IMR-90 (cell line): ENCODE results near the gene BEST1. TPM values are rescaled to one million over a fixed set of nuclear protein-coding genes. Genes with fewer than 3 reads are reported as not detected.

Experiments
- ATAC-seq: fragments of 200-7000 bp; cut with Tn5 transposase; 2 replicates; pipeline ENCODE4 v1.9.1; 2020; ENCODE audit warnings: low read depth, mild to moderate bottlenecking, moderate library complexity
- BruUV-seq: library from RNA; stranded (reverse); fragments of 400-500 nt; replicated peaks from 2 replicates; lab custom pipeline; 2021; lab: Mats Ljungman, UMichigan
- CTCF ChIA-PET: fragments of 300-600 bp; formaldehyde crosslinking; extraction: SDS; loops from one replicate; lab custom pipeline; 2021; ENCODE audit warnings: antibody characterized with exemption; lab: Yijun Ruan, JAX
- POLR2A ChIA-PET: fragments of 300-600 bp; sonication (Branson Sonifier 250); formaldehyde crosslinking; loops from one replicate; lab custom pipeline; 2022; ENCODE audit warnings: antibody characterized with exemption; ENCODE audit not compliant: unreplicated experiment; lab: Charles Lee
- DNase-seq: peaks from one replicate; pipeline ENCODE4 v3.0.0; 2013
- H2AFZ ChIP-seq: replicated peaks from 2 replicates; pipeline ENCODE3; 2013; ENCODE audit warnings: low read length, mild to moderate bottlenecking; ENCODE audit not compliant: poor library complexity
- H2AK5ac ChIP-seq: 2 replicates; pipeline ENCODE4 v1.6.1; 2013; ENCODE audit warnings: low read depth, low read length, inconsistent platforms
- H2AK9ac ChIP-seq: replicated peaks from 2 replicates; pipeline ENCODE3; 2013; ENCODE audit warnings: mild to moderate bottlenecking, low read depth, low read length, moderate library complexity; ENCODE audit not compliant: poor library complexity
- H2BK120ac ChIP-seq: 2 replicates; pipeline ENCODE4 v1.6.1; 2013; ENCODE audit warnings: low read depth, low read length, inconsistent platforms
- H2BK15ac ChIP-seq: 3 replicates; pipeline ENCODE4 v1.6.1; 2013; ENCODE audit warnings: low read depth, low read length, inconsistent platforms
- H2BK20ac ChIP-seq: 2 replicates; pipeline ENCODE4 v1.6.1; 2013; ENCODE audit warnings: low read depth, mild to moderate bottlenecking, inconsistent platforms, low read length, moderate library complexity
- H2BK5ac ChIP-seq: 2 replicates; pipeline ENCODE4 v1.6.1; 2013; ENCODE audit warnings: mild to moderate bottlenecking, low read depth, low read length, inconsistent platforms; ENCODE audit not compliant: poor library complexity, severe bottlenecking
- H3K14ac ChIP-seq: replicated peaks from 2 replicates; pipeline ENCODE4 v1.6.1; 2013; ENCODE audit warnings: low read depth, low read length, inconsistent platforms
- H3K18ac ChIP-seq: 2 replicates; pipeline ENCODE4 v1.6.1; 2013; ENCODE audit warnings: low read depth, low read length, control low read depth
- H3K23ac ChIP-seq: 2 replicates; pipeline ENCODE4 v1.6.1; 2013; ENCODE audit warnings: low read depth, low read length, inconsistent platforms
- H3K27ac ChIP-seq: 2 replicates; pipeline ENCODE4 v1.5.1; 2013; ENCODE audit warnings: mild to moderate bottlenecking, control low read depth, low read length; ENCODE audit not compliant: insufficient read depth
- H3K27me3 ChIP-seq: 2 replicates; pipeline ENCODE4 v1.6.1; 2013; ENCODE audit warnings: low read length; ENCODE audit not compliant: control insufficient read depth, insufficient read depth
- H3K36me3 ChIP-seq: 2 replicates; pipeline ENCODE4 v1.6.1; 2013; ENCODE audit warnings: low read length, mixed read lengths; ENCODE audit not compliant: control insufficient read depth, insufficient read depth
- H3K4ac ChIP-seq: 2 replicates; pipeline ENCODE4 v1.6.1; 2013; ENCODE audit warnings: low read depth, low read length, inconsistent platforms
- H3K4me1 ChIP-seq: 2 replicates; pipeline ENCODE4 v1.6.1; 2013; ENCODE audit warnings: low read length, mixed read lengths; ENCODE audit not compliant: control insufficient read depth, insufficient read depth
- H3K4me2 ChIP-seq: 2 replicates; pipeline ENCODE4 v1.6.1; 2013; ENCODE audit warnings: low read depth, mild to moderate bottlenecking, control low read depth, low read length, moderate library complexity
- H3K4me3 ChIP-seq: 2 replicates; pipeline ENCODE4 v1.5.1; 2013; ENCODE audit warnings: low read depth, mild to moderate bottlenecking, control low read depth, low read length, moderate library complexity; ENCODE audit not compliant: insufficient read depth
- H3K56ac ChIP-seq: 2 replicates; pipeline ENCODE4 v1.6.1; 2013; ENCODE audit warnings: low read length, inconsistent platforms; ENCODE audit not compliant: insufficient read depth; ENCODE audit errors: extremely low read depth
- H3K79me1 ChIP-seq, 2 experiments: 2 replicates each; pipeline ENCODE4 v1.6.1; 2013; ENCODE audit warnings: low read length in 2 of 2, inconsistent platforms in 1 of 2, low read depth in 1 of 2
- H3K9ac ChIP-seq: 2 replicates; pipeline ENCODE4 v1.6.1; 2013; ENCODE audit warnings: low read depth, low read length, control low read depth
- H3K9me1 ChIP-seq: 2 replicates; pipeline ENCODE4 v1.6.1; 2013; ENCODE audit warnings: low read length, inconsistent platforms; ENCODE audit not compliant: insufficient read depth
- H3K9me3 ChIP-seq: 2 replicates; pipeline ENCODE4 v1.6.1; 2013; ENCODE audit warnings: low read length; ENCODE audit not compliant: control insufficient read depth, insufficient read depth
- H4K20me1 ChIP-seq: 2 replicates; pipeline ENCODE4 v1.6.1; 2013; ENCODE audit warnings: low read length, inconsistent platforms; ENCODE audit not compliant: insufficient read depth
- H4K5ac ChIP-seq: 2 replicates; pipeline ENCODE4 v1.6.1; 2013; ENCODE audit warnings: mild to moderate bottlenecking, low read depth, low read length, control low read depth
- H4K8ac ChIP-seq, 2 experiments: 2 replicates each; pipeline ENCODE4 v1.6.1; 2013; ENCODE audit warnings: low read depth in 2 of 2, low read length in 2 of 2, control low read depth in 1 of 2, inconsistent platforms in 1 of 2
- H4K91ac ChIP-seq: 2 replicates; pipeline ENCODE4 v1.6.1; 2013; ENCODE audit warnings: low read depth, low read length, inconsistent platforms; ENCODE audit not compliant: insufficient read depth
- BHLHE40 ChIP-seq: fragments of 150-350 bp; IDR thresholded peaks from 2 replicates; pipeline ENCODE4 v1.6.1; 2016; ENCODE audit warnings: mild to moderate bottlenecking, low read depth, low read length
- CEBPB ChIP-seq: IDR thresholded peaks from 2 replicates; pipeline ENCODE4 v1.6.1; 2012; ENCODE audit warnings: low read depth, low read length, improper control_type of control experiment
- CHD1 ChIP-seq: IDR thresholded peaks from 2 replicates; pipeline ENCODE4 v1.6.1; 2012; ENCODE audit warnings: low read depth, low read length, improper control_type of control experiment
- CTCF ChIP-seq: conservative IDR thresholded peaks from 2 replicates; pipeline ENCODE4 v1.5.1; 2012; ENCODE audit warnings: mild to moderate bottlenecking, low read depth, low read length, improper control_type of control experiment
- ELK1 ChIP-seq: fragments of 150-350 bp; IDR thresholded peaks from 2 replicates; pipeline ENCODE4 v1.6.1; 2016; ENCODE audit warnings: low read depth, mild to moderate bottlenecking, low read length, moderate library complexity, borderline replicate concordance
- FOS ChIP-seq: fragments of 150-350 bp; IDR thresholded peaks from 2 replicates; pipeline ENCODE4 v1.6.1; 2016; ENCODE audit warnings: low read depth, low read length
- MAFK ChIP-seq: IDR thresholded peaks from 2 replicates; pipeline ENCODE4 v1.6.1; 2012; ENCODE audit warnings: low read depth, low read length, improper control_type of control experiment
- MAZ ChIP-seq: IDR thresholded peaks from 2 replicates; pipeline ENCODE4 v1.6.1; 2012; ENCODE audit warnings: low read depth, mild to moderate bottlenecking, low read length, improper control_type of control experiment, moderate library complexity, borderline replicate concordance
- MXI1 ChIP-seq: IDR thresholded peaks from 2 replicates; pipeline ENCODE4 v1.6.1; 2012; ENCODE audit warnings: low read depth, mild to moderate bottlenecking, low read length, moderate library complexity, borderline replicate concordance
- NFE2L2 ChIP-seq: fragments of 150-350 bp; IDR thresholded peaks from 2 replicates; pipeline ENCODE4 v1.6.1; 2016; ENCODE audit warnings: low read depth, mild to moderate bottlenecking, low read length
- POLR2A ChIP-seq: IDR thresholded peaks from 2 replicates; pipeline ENCODE4 v1.6.1; 2012; ENCODE audit warnings: mild to moderate bottlenecking, low read depth, low read length
- RAD21 ChIP-seq: IDR thresholded peaks from 2 replicates; pipeline ENCODE4 v1.6.1; 2012; ENCODE audit warnings: low read length, improper control_type of control experiment
- RCOR1 ChIP-seq: IDR thresholded peaks from 2 replicates; pipeline ENCODE4 v1.6.1; 2012; ENCODE audit warnings: mild to moderate bottlenecking, low read length, improper control_type of control experiment; ENCODE audit not compliant: insufficient replicate concordance
- RFX5 ChIP-seq: IDR thresholded peaks from 2 replicates; pipeline ENCODE4 v1.8.0; 2012; ENCODE audit warnings: low read depth, mild to moderate bottlenecking, low read length, moderate library complexity
- SMC3 ChIP-seq: fragments of 150-350 bp; IDR thresholded peaks from 2 replicates; pipeline ENCODE4 v1.6.1; 2016; ENCODE audit warnings: low read depth, mild to moderate bottlenecking, antibody characterized with exemption, low read length, moderate library complexity
- USF2 ChIP-seq: fragments of 150-350 bp; IDR thresholded peaks from 2 replicates; pipeline ENCODE4 v1.6.1; 2017; ENCODE audit warnings: mild to moderate bottlenecking, antibody characterized with exemption, low read length, low read depth
- WGBS, 2 experiments: methylation state at CpG; one replicate each; pipeline versions ENCODE4 v1.1.5 to v1.1.7; 2013; ENCODE audit warnings: missing lambda C conversion rate in 2 of 2; ENCODE audit not compliant: insufficient read length in 1 of 2; ENCODE audit errors: extremely low coverage in 2 of 2; 5-methylcytosine and 5-hydroxymethylcytosine counted together
- dilution Hi-C: fragments of 300-500 bp; cut with HindIII; formaldehyde crosslinking; loops from one replicate; pipeline ENCODE4 v1.14.3; 2018; ENCODE audit warnings: low sequenced_read_pairs; ENCODE audit not compliant: unreplicated experiment
- in situ Hi-C: fragments of 300-500 bp; cut with MboI; formaldehyde crosslinking; loops from 3 replicates; pipeline ENCODE4 v1.14.3; 2019; ENCODE audit warnings: low sequenced_read_pairs, inconsistent platforms, mixed read lengths
- intact Hi-C: fragments of 100-400 bp; cut with micrococcal nuclease; formaldehyde crosslinking; loops from 2 replicates; pipeline ENCODE4 v1.10.0; 2022
- polyA plus RNA-seq, 3 experiments: library from polyadenylated mRNA; depleted of rRNA; stranded (reverse); fragments of >200 nt; gene quantifications; 2 replicates each; pipeline ENCODE4 v1.2.3, GENCODE V29; 2012; ENCODE audit warnings: low replicate concordance in 1 of 3
- total RNA-seq: library from RNA; depleted of rRNA; stranded (reverse); fragments of >200 nt; gene quantifications from 2 replicates; pipeline ENCODE4 v1.2.3, GENCODE V29; 2012

The BEST1 gene
- total and polyA plus RNA-seq, 2 of the 4 experiments (the other 2 are of a cell fraction): 0.90 to 1.4 TPM

- peak overlapping the region; percentile 59 for H2AK5ac ChIP-seq
- H4K91ac ChIP-seq: peak overlapping the region; percentile 53; the same call in 1 of the 2 replicates
- H2BK15ac ChIP-seq: peak overlapping the region; percentile 86; the same call in 2 of the 3 replicates
- peaks cover 15 to 63% of the 10 kb centered on the region in 2 experiments for H3K79me1 ChIP-seq
- no peak overlapping the region for H2AK9ac ChIP-seq
- H3K14ac ChIP-seq: peak overlapping the region; percentile 77; the same call in 1 of the 2 replicates
- peak overlapping the region; percentile 66; the same call in 1 of the 2 replicates for H2BK120ac ChIP-seq
- H2BK20ac ChIP-seq: peak overlapping the region; percentile 88; the same call in 1 of the 2 replicates
- peak overlapping the region; percentile 88 for H2BK5ac ChIP-seq
- BruUV-seq: no TSS peak
- H3K36me3 ChIP-seq: peaks cover 18% of the 10 kb centered on the region
- POLR2A ChIA-PET: no interaction called here
- H3K18ac ChIP-seq: peak overlapping the region; percentile 57
- H3K9ac ChIP-seq: no peak overlapping the region
- intact Hi-C loops (no loop called here), in situ Hi-C loops (loop anchor here (10.0 kb wide), 1 partner anchor 55 kb away; no protein-coding TSS in a partner anchor), dilution Hi-C loops (no loop called here)
- no peak for TF ChIP-seq RCOR1
- TF ChIP-seq CEBPB: no peak
- TF ChIP-seq MAFK: no peak
- TF ChIP-seq NFE2L2: no peak
- no peak for TF ChIP-seq CTCF
- TF ChIP-seq RFX5: no peak
- TF ChIP-seq BHLHE40: no peak
- TF ChIP-seq MAZ: no peak
- no peak for TF ChIP-seq FOS
- TF ChIP-seq ELK1: no peak
- TF ChIP-seq CHD1: no peak
- no peak for TF ChIP-seq SMC3
- TF ChIP-seq USF2: no peak
- TF ChIP-seq RAD21: no peak
- no peak for TF ChIP-seq POLR2A
- no peak for TF ChIP-seq MXI1
- peaks cover 32% of the 10 kb centered on the region for H3K4me1 ChIP-seq
- no CpG with 5 or more reads among the region's 7 CpGs for WGBS, 2 experiments
- DNase-seq: no peak
- no peak for ATAC-seq
- H3K56ac ChIP-seq: peak overlapping the region; percentile 61; the same call in 1 of the 2 replicates
- peak overlapping the region; percentile 96; the same call in 1 of the 2 replicates for H3K27ac ChIP-seq
- H4K8ac ChIP-seq: no peak overlapping the region; a peak in 2 of 4 replicates
- peak overlapping the region; percentile 99 for H3K4ac ChIP-seq
- no peak overlapping the region for H2AFZ ChIP-seq
- H3K9me3 ChIP-seq: no peaks in the 10 kb centered on the region
- H4K5ac ChIP-seq: 0 out of 2 replicates have a peak overlapping the region, but pooled peaks have one; percentile 19
- peak overlapping the region; percentile 88; the same call in 1 of the 2 replicates for H3K23ac ChIP-seq
- CTCF ChIA-PET: interaction anchor here (1.1 to 3.3 kb wide), 2 partner anchors 112 to 139 kb away, joined by 4 to 15 read pairs; no protein-coding TSS in a partner anchor
- H3K4me3 ChIP-seq: no peak overlapping the region
- H3K4me2 ChIP-seq: peak overlapping the region; percentile 29
- no peaks in the 10 kb centered on the region for H3K27me3 ChIP-seq
- H4K20me1 ChIP-seq: peaks cover 29% of the 10 kb centered on the region
- H3K9me1 ChIP-seq: peaks cover 28% of the 10 kb centered on the region
Measured at GRCh38 chr11:61969391-61969758, 19.2 kb downstream of the BEST1 start.
